ENCODE results near the gene SHKBP1.
A peak's percentile ranks its signal among the peaks of the same experiment; 100 is the strongest.

DNA sequence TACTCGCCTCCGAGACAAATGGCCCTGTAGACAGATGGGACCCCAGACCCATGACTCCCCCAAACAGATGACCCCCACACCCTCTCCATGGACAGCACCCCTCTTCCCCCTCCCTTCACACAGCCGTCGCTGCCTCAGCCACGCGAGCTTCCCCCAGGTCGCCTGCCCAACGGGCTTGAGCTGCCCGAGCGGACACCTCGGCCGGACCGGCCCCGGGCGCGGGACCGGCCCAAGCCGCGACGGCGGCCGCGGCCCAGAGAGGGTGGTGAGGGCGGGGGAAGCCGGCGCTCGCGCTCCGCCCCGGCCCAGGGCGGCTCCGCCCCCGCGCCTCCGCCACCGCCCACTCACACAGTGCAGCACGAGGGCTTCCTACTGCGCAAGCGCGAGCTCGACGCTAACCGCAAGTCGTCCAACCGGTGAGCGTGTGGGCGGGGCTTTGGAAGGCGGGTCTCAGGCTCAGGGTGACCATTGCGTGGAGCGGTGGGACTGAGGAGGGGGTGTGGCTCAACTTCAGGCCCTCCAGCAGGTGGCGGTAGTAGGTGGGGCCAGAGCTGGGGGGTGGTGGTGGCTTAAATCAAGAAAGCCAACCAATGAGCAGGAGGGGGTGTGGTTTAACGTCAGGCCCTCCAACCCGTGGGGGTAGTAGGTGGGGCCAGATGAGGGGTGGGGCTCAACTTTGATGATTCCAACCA lies 6.2 kb upstream of the SHKBP1 start:
- TF ChIP-seq CTCF (IDR thresholded peaks at IDR 0.05) (peak; percentile 17 to 62 (median 22)), POLR2A (IDR thresholded peaks at IDR 0.05) (no peak)

Data from testis (tissue), 2 donors.